Measurements from ENCODE around the gene PRG3. TPM values are rescaled to one million over a fixed set of nuclear protein-coding genes. Genes with fewer than 3 reads are reported as not detected.

PRG3 gene
- total and polyA plus RNA-seq, 3 donors from 2014 or later, result not detected

GRCh38 chr11:57370251-57370650, 10.7 kb downstream of the PRG3 start:
- no peaks in the 10 kb centered on the region for H3K36me3 ChIP-seq (ENCODE audit: low read depth, missing control alignments)
- no peaks in the 10 kb centered on the region for H3K4me1 ChIP-seq
- 88 to 95% methylated on average over 7 of the region's 7 CpGs for WGBS, 2 donors
- TF ChIP-seq POLR2A (IDR thresholded peaks at IDR 0.05) (no peak), CTCF (IDR thresholded peaks at IDR 0.05) (no peak)
- H3K27me3 ChIP-seq, result no peaks in the 10 kb centered on the region
- no peak overlapping the region for H3K4me3 ChIP-seq
- no peak for DNase-seq
- no peak overlapping the region for H3K27ac ChIP-seq
- H3K9me3 ChIP-seq, result no peaks in the 10 kb centered on the region
- intact Hi-C loops (cut with DNase I; ENCODE audit: low total_unique reads), result no loop called here

GRCh38 chr11:57368845-57369232, 12.1 kb downstream of the PRG3 start:
- H3K27me3 ChIP-seq, result no peaks in the 10 kb centered on the region
- intact Hi-C loops (cut with DNase I; ENCODE audit: low total_unique reads), result no loop called here
- no peaks in the 10 kb centered on the region for H3K9me3 ChIP-seq
- 79 to 92% methylated on average over 5 of the region's 5 CpGs for WGBS, 2 donors
- no peak overlapping the region for H3K27ac ChIP-seq
- H3K36me3 ChIP-seq (ENCODE audit: low read depth, missing control alignments), result no peaks in the 10 kb centered on the region
- H3K4me3 ChIP-seq, result no peak overlapping the region
- no peaks in the 10 kb centered on the region for H3K4me1 ChIP-seq
- TF ChIP-seq POLR2A (IDR thresholded peaks at IDR 0.05) (no peak), CTCF (IDR thresholded peaks at IDR 0.05) (no peak)
- no peak for DNase-seq

- WGBS, 2 donors, result 80 to 85% methylated on average over 5 to 19 of the region's 19 CpGs
- H3K27ac ChIP-seq, result no peak overlapping the region
These were observed 12.7 kb downstream of the PRG3 start for GRCh38 chr11:57368106-57368844.

GRCh38 chr11:57364851-57365660, 15.9 kb downstream of the PRG3 start:
- Histone ChIP-seq H3K9me3 (no peaks in the 10 kb centered on the region), H3K4me1 (no peaks in the 10 kb centered on the region), H3K27me3 (no peaks in the 10 kb centered on the region), H3K36me3 (ENCODE audit: low read depth, missing control alignments) (no peaks in the 10 kb centered on the region), H3K27ac (no peak overlapping the region), H3K4me3 (no peak overlapping the region)
- no peak for TF ChIP-seq POLR2A (IDR thresholded peaks at IDR 0.05)
- TF ChIP-seq CTCF (IDR thresholded peaks at IDR 0.05), result no peak
- 77 to 78% methylated on average over 9 of the region's 9 CpGs for WGBS, 2 donors
- intact Hi-C loops (cut with DNase I; ENCODE audit: low total_unique reads), result no loop called here
- DNase-seq, result no peak

More at GRCh38 chr11:57368106-57368844, 12.7 kb downstream of the PRG3 start:
- H3K4me3 ChIP-seq, result no peak overlapping the region
- intact Hi-C loops (cut with DNase I; ENCODE audit: low total_unique reads), result no loop called here
- TF ChIP-seq POLR2A (IDR thresholded peaks at IDR 0.05) (no peak), CTCF (IDR thresholded peaks at IDR 0.05) (no peak)
- H3K9me3 ChIP-seq, result no peaks in the 10 kb centered on the region
- no peaks in the 10 kb centered on the region for H3K36me3 ChIP-seq (ENCODE audit: low read depth, missing control alignments)
- DNase-seq, result no peak
- no peaks in the 10 kb centered on the region for H3K4me1 ChIP-seq
- H3K27me3 ChIP-seq, result no peaks in the 10 kb centered on the region
